ENCODE data around the gene TBC1D22A. TPM values are rescaled to one million over a fixed set of nuclear protein-coding genes. Genes with fewer than 3 reads are reported as not detected.
A peak's percentile ranks its signal among the peaks of the same experiment; 100 is the strongest.

The TBC1D22A gene
- total and polyA plus RNA-seq, 9 of the 15 experiments (the other 6 are each of a cell fraction or from before 2014, with no cell fraction given) = 0.20 to 11.5 (median 5.2) TPM

GRCh38 chr22:47125603-47126002 is 363.2 kb downstream of the TBC1D22A start:
- Histone ChIP-seq H2AFZ (ENCODE audit: low read depth, low read length) (no peak overlapping the region), H3K4me2 (ENCODE audit: insufficient read depth, low read length) (no peak overlapping the region), H3K4me1 (replicated peaks in 1 of 2; ENCODE audit: control insufficient read depth in 2 of 2, insufficient read depth in 2 of 2, low read length in 2 of 2) (peaks cover 6 to 19% of the 10 kb centered on the region in 2 experiments; a peak in 4 of 5 replicates), H3K36me3 (ENCODE audit: control insufficient read depth, insufficient read depth, low read length) (no peaks in the 10 kb centered on the region), H3K27me3 (ENCODE audit: control insufficient read depth in 2 of 2, insufficient read depth in 2 of 2, low read length in 2 of 2) (no peaks in the 10 kb centered on the region), H3K9me3 (replicated peaks; ENCODE audit: control insufficient read depth, insufficient read depth, low read depth, low read length) (no peaks in the 10 kb centered on the region; the same call in 1 of the 2 replicates), H3K79me2 (ENCODE audit: control insufficient read depth, insufficient read depth, low read length) (no peaks in the 10 kb centered on the region), H3K9me1 (ENCODE audit: control insufficient read depth, insufficient read depth, low read length) (no peaks in the 10 kb centered on the region), H3K27ac (ENCODE audit: extremely low read depth, low read depth, low read length) (no peak overlapping the region), H3K4me3 (no peak overlapping the region), H3K9ac (ENCODE audit: insufficient read depth in 1 of 2, low read depth in 2 of 2, low read length in 2 of 2) (no peak overlapping the region), H4K20me1 (replicated peaks; ENCODE audit: control insufficient read depth, insufficient read depth, low read length) (no peaks in the 10 kb centered on the region)
- intact Hi-C loops (cut with micrococcal nuclease) = no loop called here
- FAIRE-seq = no peak
- ChIA-PET POLR2A (interaction anchor here (1.0 to 1.4 kb wide), 3 partner anchors 9 to 14 kb away, joined by 3 to 4 read pairs (median 3); no protein-coding TSS in a partner anchor), CTCF (ENCODE audit: low intra/inter-chr PET ratio) (no interaction called here)
- peak; percentile 81 for ATAC-seq
- peak; percentile 44 to 56 (median 52) for DNase-seq (ENCODE audit: extremely low read depth in 1 of 4, low spot score in 3 of 4)
- TF ChIP-seq ZFP91 (CRISPR knock-in tag; IDR thresholded peaks at IDR 0.05) (no peak), CTCFL (IDR thresholded peaks at IDR 0.05; ENCODE audit: borderline replicate concordance, insufficient read depth, low read depth, low read length, poor library complexity, severe bottlenecking) (peak; percentile 23), RAD21 (CRISPR knock-in tag; conservative IDR thresholded peaks at IDR 0.05 in 1 of 2, IDR thresholded peaks at IDR 0.05 in 1 of 2) (0 out of 4 replicates have a peak, but pooled peaks of 1 of the 2 experiments have one; percentile 22), ARID1B (IDR thresholded peaks at IDR 0.05) (no peak), RBM17 (IDR thresholded peaks at IDR 0.05; ENCODE audit: borderline replicate concordance, low read depth, low read length) (no peak), CTCF (IDR thresholded peaks at IDR 0.05 in 2 of 3, conservative IDR thresholded peaks at IDR 0.05 in 1 of 3; ENCODE audit: insufficient read depth in 2 of 3, low read depth in 1 of 3, low read length in 3 of 3) (peak; percentile 43 to 61 (median 55); a peak in 5 of 6 replicates), MECOM (CRISPR knock-in tag; IDR thresholded peaks at IDR 0.05) (no peak), TFAP4 (CRISPR knock-in tag; IDR thresholded peaks at IDR 0.05; ENCODE audit: borderline replicate concordance) (peak; percentile 37; the same call in 1 of the 2 replicates), LEF1 (IDR thresholded peaks at IDR 0.05) (0 out of 2 replicates have a peak, but pooled peaks have one; percentile 35), TCF7 (IDR thresholded peaks at IDR 0.05; ENCODE audit: borderline replicate concordance) (0 out of 2 replicates have a peak, but pooled peaks have one; percentile 60)
- in situ Hi-C loops (cut with MboI) = no loop called here
- WGBS (ENCODE audit: insufficient coverage, low coverage, missing lambda C conversion rate) = 19% methylated on average over 5 of the region's 5 CpGs
- BruUV-seq (replicated peaks) = no TSS peak

Measured in K562 (cell line).